Measurements from ENCODE around the gene RTKN. TPM values are rescaled to one million over a fixed set of nuclear protein-coding genes. Genes with fewer than 3 reads are reported as not detected.
"Not testable (repeated sequence)": the region's sequence is repeated elsewhere in the genome, so short reads cannot be mapped to it uniquely, and the experiment has no call there.

The RTKN gene
- total RNA-seq, 1 donor, result 15.7 TPM

GRCh38 chr2:74448771-74449170, 7.0 kb upstream of the RTKN start:
- no peak overlapping the region for H3K4me3 ChIP-seq (ENCODE audit: low read depth, low read length)
- TF ChIP-seq, protein P1, sequence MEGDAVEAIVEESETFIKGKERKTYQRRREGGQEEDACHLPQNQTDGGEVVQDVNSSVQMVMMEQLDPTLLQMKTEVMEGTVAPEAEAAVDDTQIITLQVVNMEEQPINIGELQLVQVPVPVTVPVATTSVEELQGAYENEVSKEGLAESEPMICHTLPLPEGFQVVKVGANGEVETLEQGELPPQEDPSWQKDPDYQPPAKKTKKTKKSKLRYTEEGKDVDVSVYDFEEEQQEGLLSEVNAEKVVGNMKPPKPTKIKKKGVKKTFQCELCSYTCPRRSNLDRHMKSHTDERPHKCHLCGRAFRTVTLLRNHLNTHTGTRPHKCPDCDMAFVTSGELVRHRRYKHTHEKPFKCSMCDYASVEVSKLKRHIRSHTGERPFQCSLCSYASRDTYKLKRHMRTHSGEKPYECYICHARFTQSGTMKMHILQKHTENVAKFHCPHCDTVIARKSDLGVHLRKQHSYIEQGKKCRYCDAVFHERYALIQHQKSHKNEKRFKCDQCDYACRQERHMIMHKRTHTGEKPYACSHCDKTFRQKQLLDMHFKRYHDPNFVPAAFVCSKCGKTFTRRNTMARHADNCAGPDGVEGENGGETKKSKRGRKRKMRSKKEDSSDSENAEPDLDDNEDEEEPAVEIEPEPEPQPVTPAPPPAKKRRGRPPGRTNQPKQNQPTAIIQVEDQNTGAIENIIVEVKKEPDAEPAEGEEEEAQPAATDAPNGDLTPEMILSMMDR (IDR thresholded peaks at IDR 0.05; ENCODE audit: insufficient read depth, low read length), result no peak
- no peak for DNase-seq (ENCODE audit: low read depth)

- no peak for DNase-seq (ENCODE audit: low read depth)
- TF ChIP-seq, protein P1 (IDR thresholded peaks at IDR 0.05; ENCODE audit: insufficient read depth, low read length), result no peak
- no peak overlapping the region for H3K4me3 ChIP-seq (ENCODE audit: low read depth, low read length)
These were observed 5.7 kb upstream of the RTKN start for GRCh38 chr2:74447230-74447999.

- TF ChIP-seq, protein P1 (IDR thresholded peaks at IDR 0.05; ENCODE audit: insufficient read depth, low read length), result no peak
- no peak overlapping the region for H3K4me3 ChIP-seq (ENCODE audit: low read depth, low read length)
- no peak for DNase-seq (ENCODE audit: low read depth)
These were observed 3.0 kb upstream of the RTKN start for GRCh38 chr2:74444498-74445318.

DNA sequence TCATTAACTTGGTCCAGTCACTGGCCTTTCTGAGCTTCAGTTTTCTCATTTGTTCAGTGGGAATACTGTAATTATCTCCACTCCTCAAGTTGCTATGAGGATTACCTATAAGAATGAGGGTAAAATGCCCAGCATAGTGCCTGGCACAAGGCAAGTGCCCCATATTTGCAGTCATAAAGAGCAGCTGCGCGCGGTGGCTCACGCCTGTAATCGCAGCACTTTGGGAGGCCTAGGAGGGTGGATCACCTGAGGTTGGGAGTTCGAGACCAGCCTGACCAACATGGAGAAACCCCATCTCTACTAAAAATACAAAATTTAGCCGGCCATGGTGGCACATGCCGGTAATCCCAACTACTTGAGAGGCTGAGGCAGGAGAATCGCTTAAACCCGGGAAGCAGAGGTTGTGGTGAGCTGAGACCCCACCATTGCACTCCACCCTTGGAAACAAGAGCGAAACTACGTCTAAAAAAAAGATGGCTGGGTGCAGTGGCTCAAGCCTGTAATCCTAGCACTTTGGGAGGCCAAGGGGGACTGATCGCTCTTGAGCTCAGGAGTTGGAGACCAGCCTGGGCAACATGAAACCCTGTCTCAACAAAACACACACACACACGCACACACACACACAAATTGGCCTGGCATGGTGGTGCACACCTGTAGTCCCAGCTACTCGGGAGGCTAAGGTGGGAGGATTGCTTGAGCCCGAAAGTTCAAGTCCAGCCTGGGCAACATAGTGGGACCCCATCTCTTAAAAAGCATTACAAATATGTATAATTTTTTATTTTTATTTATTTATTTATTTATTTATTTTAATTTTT, 953 bp upstream of the RTKN start:
- DNase-seq (ENCODE audit: low read depth); H3K4me3 ChIP-seq (ENCODE audit: low read depth, low read length): not testable (repeated sequence)

GRCh38 chr2:74441170-74441689, 507 bp downstream of the RTKN start:
- H3K4me3 ChIP-seq (ENCODE audit: low read depth, low read length), result no peak overlapping the region
- DNase-seq (ENCODE audit: low read depth), result no peak
- TF ChIP-seq, protein P1 (IDR thresholded peaks at IDR 0.05; ENCODE audit: insufficient read depth, low read length), result no peak

GRCh38 chr2:74440378-74441169, 1.2 kb downstream of the RTKN start:
- DNase-seq (ENCODE audit: low read depth), result peak; percentile 80
- TF ChIP-seq, protein P1 (IDR thresholded peaks at IDR 0.05; ENCODE audit: insufficient read depth, low read length), result peak; percentile 39

More at GRCh38 chr2:74440378-74441169, 1.2 kb downstream of the RTKN start:
- H3K4me3 ChIP-seq (ENCODE audit: low read depth, low read length), result peak overlapping the region; percentile 76

All from fibroblast of the aortic adventitia (primary cell).